Measurements from ENCODE around the gene COX7A2. TPM values are rescaled to one million over a fixed set of nuclear protein-coding genes. Genes with fewer than 3 reads are reported as not detected.

Gene COX7A2
- total and polyA plus RNA-seq, 5 donors, result 763 to 2,071 (median 843) TPM

- no peaks in the 10 kb centered on the region for H3K27me3 ChIP-seq (ENCODE audit: control insufficient read depth, insufficient read depth)
- intact Hi-C loops (cut with DNase I), result no loop called here
- no peaks in the 10 kb centered on the region for H3K9me3 ChIP-seq (ENCODE audit: control insufficient read depth, low read length)
- DNase-seq (no peak), ATAC-seq (peak; percentile 15 to 67)
- peak overlapping the region; percentile 59 for H3K27ac ChIP-seq (ENCODE audit: low read length)
- WGBS, result under 1% methylated on average over 36 of the region's 36 CpGs
- peak overlapping the region; percentile 97 for H3K4me3 ChIP-seq (ENCODE audit: low read length)
- no peaks in the 10 kb centered on the region for H3K4me1 ChIP-seq (ENCODE audit: control insufficient read depth, insufficient read depth, low read length)
Observed at GRCh38 chr6:75283907-75284631, 40.5 kb upstream of the COX7A2 start.

- Histone ChIP-seq H3K4me3 (ENCODE audit: low read length) (peak overlapping the region; percentile 49), H3K27ac (ENCODE audit: low read length) (no peak overlapping the region), H3K27me3 (ENCODE audit: control insufficient read depth, insufficient read depth) (no peaks in the 10 kb centered on the region), H3K9me3 (ENCODE audit: control insufficient read depth, low read length) (no peaks in the 10 kb centered on the region), H3K4me1 (ENCODE audit: control insufficient read depth, insufficient read depth, low read length) (peaks cover 4% of the 10 kb centered on the region)
- ATAC-seq (no peak), DNase-seq (no peak)
- intact Hi-C loops (cut with DNase I), result no loop called here
- 57% methylated on average over 2 of the region's 2 CpGs for WGBS
Observed at GRCh38 chr6:75282706-75283105, 39.1 kb upstream of the COX7A2 start.

GRCh38 chr6:75281653-75282052, 38.1 kb upstream of the COX7A2 start:
- intact Hi-C loops (cut with DNase I), result no loop called here
- no peak overlapping the region for H3K4me3 ChIP-seq (ENCODE audit: low read length)
- DNase-seq, result no peak
- no peak overlapping the region for H3K27ac ChIP-seq (ENCODE audit: low read length)
- H3K9me3 ChIP-seq (ENCODE audit: control insufficient read depth, low read length), result no peaks in the 10 kb centered on the region
- peaks cover 4% of the 10 kb centered on the region for H3K4me1 ChIP-seq (ENCODE audit: control insufficient read depth, insufficient read depth, low read length)
- no peak for ATAC-seq
- H3K27me3 ChIP-seq (ENCODE audit: control insufficient read depth, insufficient read depth), result no peaks in the 10 kb centered on the region

- no peaks in the 10 kb centered on the region for H3K27me3 ChIP-seq (ENCODE audit: control insufficient read depth, insufficient read depth)
- ATAC-seq (no peak), DNase-seq (no peak)
- peaks cover 4% of the 10 kb centered on the region for H3K4me1 ChIP-seq (ENCODE audit: control insufficient read depth, insufficient read depth, low read length)
- no peak overlapping the region for H3K4me3 ChIP-seq (ENCODE audit: low read length)
- intact Hi-C loops (cut with DNase I), result no loop called here
- 81% methylated on average over 4 of the region's 4 CpGs for WGBS
- no peaks in the 10 kb centered on the region for H3K9me3 ChIP-seq (ENCODE audit: control insufficient read depth, low read length)
- H3K27ac ChIP-seq (ENCODE audit: low read length), result no peak overlapping the region
Observed at GRCh38 chr6:75280131-75280855, 36.7 kb upstream of the COX7A2 start.

GRCh38 chr6:75279418-75279817, 35.8 kb upstream of the COX7A2 start:
- H3K27ac ChIP-seq (ENCODE audit: low read length), result no peak overlapping the region
- H3K4me3 ChIP-seq (ENCODE audit: low read length), result no peak overlapping the region
- no peaks in the 10 kb centered on the region for H3K27me3 ChIP-seq (ENCODE audit: control insufficient read depth, insufficient read depth)
- whole genome bisulfite sequencing, result 56% methylated on average over 2 of the region's 2 CpGs
- H3K9me3 ChIP-seq (ENCODE audit: control insufficient read depth, low read length), result no peaks in the 10 kb centered on the region
- ATAC-seq (no peak), DNase-seq (no peak)
- H3K4me1 ChIP-seq (ENCODE audit: control insufficient read depth, insufficient read depth, low read length), result peaks cover 4% of the 10 kb centered on the region
- intact Hi-C loops (cut with DNase I), result no loop called here

- ATAC-seq, result no peak
- Histone ChIP-seq H3K27me3 (ENCODE audit: control insufficient read depth, insufficient read depth) (no peaks in the 10 kb centered on the region), H3K9me3 (ENCODE audit: control insufficient read depth, low read length) (no peaks in the 10 kb centered on the region), H3K4me3 (ENCODE audit: low read length) (no peak overlapping the region), H3K4me1 (ENCODE audit: control insufficient read depth, insufficient read depth, low read length) (peaks cover 4% of the 10 kb centered on the region), H3K27ac (ENCODE audit: low read length) (no peak overlapping the region)
- DNase-seq, result no peak
- intact Hi-C loops (cut with DNase I), result no loop called here
- 31% methylated on average over 4 of the region's 4 CpGs for WGBS
Observed at GRCh38 chr6:75278474-75279077, 35.0 kb upstream of the COX7A2 start.

GRCh38 chr6:75275067-75275466, 31.5 kb upstream of the COX7A2 start:
- intact Hi-C loops (cut with DNase I), result no loop called here
- ATAC-seq (no peak), DNase-seq (no peak)
- Histone ChIP-seq H3K27ac (ENCODE audit: low read length) (no peak overlapping the region), H3K9me3 (ENCODE audit: control insufficient read depth, low read length) (no peaks in the 10 kb centered on the region), H3K4me1 (ENCODE audit: control insufficient read depth, insufficient read depth, low read length) (peaks cover 6% of the 10 kb centered on the region), H3K4me3 (ENCODE audit: low read length) (no peak overlapping the region), H3K27me3 (ENCODE audit: control insufficient read depth, insufficient read depth) (no peaks in the 10 kb centered on the region)

- ATAC-seq, result no peak
- H3K9me3 ChIP-seq (ENCODE audit: control insufficient read depth, low read length), result no peaks in the 10 kb centered on the region
- H3K27ac ChIP-seq (ENCODE audit: low read length), result no peak overlapping the region
- no peak overlapping the region for H3K4me3 ChIP-seq (ENCODE audit: low read length)
- H3K4me1 ChIP-seq (ENCODE audit: control insufficient read depth, insufficient read depth, low read length), result peaks cover 4% of the 10 kb centered on the region
- intact Hi-C loops (cut with DNase I), result no loop called here
- 87% methylated on average over 4 of the region's 4 CpGs for WGBS
- H3K27me3 ChIP-seq (ENCODE audit: control insufficient read depth, insufficient read depth), result no peaks in the 10 kb centered on the region
- no peak for DNase-seq
Observed at GRCh38 chr6:75273009-75273408, 29.4 kb upstream of the COX7A2 start.

GRCh38 chr6:75272145-75272840, 28.7 kb upstream of the COX7A2 start:
- intact Hi-C loops (cut with DNase I), result no loop called here
- no peak overlapping the region for H3K4me3 ChIP-seq (ENCODE audit: low read length)

GRCh38 chr6:75268988-75269354, 25.4 kb upstream of the COX7A2 start:
- 90% methylated on average over 4 of the region's 4 CpGs for WGBS
- no peak for ATAC-seq
- intact Hi-C loops (cut with DNase I), result loop anchor here in 3 of 4 donors (5.0 to 10.0 kb wide), 2 partner anchors 256 to 258 kb away; no protein-coding TSS in a partner anchor
- Histone ChIP-seq H3K4me1 (ENCODE audit: control insufficient read depth, insufficient read depth, low read length) (peaks cover 4% of the 10 kb centered on the region), H3K27ac (ENCODE audit: low read length) (no peak overlapping the region), H3K27me3 (ENCODE audit: control insufficient read depth, insufficient read depth) (no peaks in the 10 kb centered on the region), H3K9me3 (ENCODE audit: control insufficient read depth, low read length) (no peaks in the 10 kb centered on the region), H3K4me3 (ENCODE audit: low read length) (no peak overlapping the region)
- no peak for DNase-seq

More at GRCh38 chr6:75272145-75272840, 28.7 kb upstream of the COX7A2 start:
- peaks cover 4% of the 10 kb centered on the region for H3K4me1 ChIP-seq (ENCODE audit: control insufficient read depth, insufficient read depth, low read length)
- DNase-seq (no peak), ATAC-seq (no peak)
- 86% methylated on average over 5 of the region's 5 CpGs for WGBS
- H3K27me3 ChIP-seq (ENCODE audit: control insufficient read depth, insufficient read depth), result no peaks in the 10 kb centered on the region
- no peak overlapping the region for H3K27ac ChIP-seq (ENCODE audit: low read length)
- no peaks in the 10 kb centered on the region for H3K9me3 ChIP-seq (ENCODE audit: control insufficient read depth, low read length)
